AG08395 (cell line): Measurements from ENCODE around the gene DDX10.

Experiments used
- DNase-seq: peaks from one replicate; pipeline ENCODE4 v3.0.0; 2012; ENCODE audit warnings: mixed read lengths, low spot score

DDX10 gene

GRCh38 chr11:108906826-108907225 lies 242.0 kb downstream of the DDX10 start:
- no peak for DNase-seq

DNA sequence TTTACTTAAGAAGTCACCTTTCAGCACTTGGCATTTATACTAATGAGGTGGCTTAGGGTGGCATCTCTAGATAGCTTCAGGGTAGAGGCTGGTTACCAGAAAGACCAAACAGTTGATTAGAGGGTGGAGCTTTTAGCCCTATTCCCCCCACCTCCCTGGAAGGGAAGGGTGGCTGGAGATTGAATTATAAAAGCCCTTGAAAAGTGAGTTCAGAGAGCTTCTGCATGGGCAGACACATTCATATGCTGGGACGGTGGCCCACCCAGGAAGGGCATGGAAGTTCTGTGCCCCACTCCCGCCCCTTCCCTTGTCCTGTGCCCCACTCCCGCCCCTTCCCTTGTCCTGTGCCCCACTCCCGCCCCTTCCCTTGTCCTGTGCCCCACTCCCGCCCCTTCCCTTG lies 244.2 kb downstream of the DDX10 start:
- DNase-seq, result no peak

GRCh38 chr11:108909921-108910320 lies 245.1 kb downstream of the DDX10 start:
- DNase-seq, result no peak

- DNase-seq, result no peak
These were observed 247.7 kb downstream of the DDX10 start for GRCh38 chr11:108912581-108912980.

- DNase-seq, result no peak
These were observed 248.3 kb downstream of the DDX10 start for GRCh38 chr11:108913204-108913603.

- DNase-seq, result no peak
These were observed 249.3 kb downstream of the DDX10 start for GRCh38 chr11:108914211-108914610.

- DNase-seq, result no peak
These were observed 250.1 kb downstream of the DDX10 start for GRCh38 chr11:108914981-108915380.

DNA sequence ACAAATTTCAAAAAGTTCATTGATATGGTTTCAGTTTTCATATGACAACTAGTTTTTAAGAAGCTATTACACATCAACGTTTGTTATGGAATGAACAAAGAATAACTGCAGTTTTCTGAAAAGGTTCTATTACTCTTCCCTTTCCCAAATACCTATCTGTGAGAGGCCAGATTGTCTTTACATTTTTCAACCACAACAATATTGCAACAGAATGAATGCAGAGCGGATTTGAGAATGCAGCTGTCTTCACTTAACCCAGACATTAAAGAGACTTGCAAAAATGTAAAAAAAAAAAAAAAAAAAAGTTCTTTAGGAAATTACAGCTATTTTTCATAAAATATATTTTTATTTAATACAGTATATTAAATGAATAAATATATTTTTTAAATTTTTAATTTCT lies 250.8 kb downstream of the DDX10 start:
- no peak for DNase-seq

DNA sequence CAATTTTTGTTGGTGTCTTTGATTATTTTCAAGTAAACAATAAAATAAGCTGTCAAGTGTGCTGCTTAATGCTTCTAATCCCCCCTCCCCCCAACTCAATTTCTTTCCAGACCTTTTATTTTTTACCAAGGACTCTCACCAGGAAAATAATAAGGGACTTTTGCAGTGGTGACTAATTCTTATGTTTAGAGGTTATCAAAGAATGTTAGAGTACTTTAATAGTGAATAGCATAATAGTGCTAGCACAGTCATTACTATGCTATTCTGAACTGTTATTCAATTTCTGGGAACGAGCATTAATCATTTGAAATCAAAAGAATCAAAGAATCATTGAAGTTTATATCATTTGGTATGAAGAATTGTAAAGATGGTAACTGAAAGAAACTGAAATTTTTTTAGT lies 251.4 kb downstream of the DDX10 start:
- DNase-seq, result peak; percentile 24

- no peak for DNase-seq
These were observed 252.1 kb downstream of the DDX10 start for GRCh38 chr11:108916935-108917334.

- DNase-seq, result no peak
These were observed 256.3 kb downstream of the DDX10 start for GRCh38 chr11:108921211-108921610.

DNA sequence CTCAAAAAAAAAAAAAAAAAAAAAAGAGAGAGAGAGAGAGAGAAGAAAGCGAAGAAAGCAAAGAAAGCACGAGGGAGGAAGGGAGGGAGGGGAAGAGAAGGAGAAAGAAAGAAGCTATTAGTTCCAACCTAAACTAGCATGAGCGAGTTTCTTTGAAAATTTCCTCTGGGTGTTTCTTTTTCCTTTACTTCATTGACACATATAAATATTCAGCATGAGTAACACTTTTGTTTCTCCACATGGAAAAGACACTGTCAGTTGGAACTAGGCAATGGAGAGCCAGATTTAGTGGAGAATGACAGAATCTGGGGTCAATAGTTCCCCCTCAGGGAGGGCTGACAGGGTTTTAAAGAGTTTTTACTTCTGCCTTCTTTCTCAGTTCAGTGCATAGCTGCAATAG lies 257.4 kb downstream of the DDX10 start:
- DNase-seq, result no peak

DNA sequence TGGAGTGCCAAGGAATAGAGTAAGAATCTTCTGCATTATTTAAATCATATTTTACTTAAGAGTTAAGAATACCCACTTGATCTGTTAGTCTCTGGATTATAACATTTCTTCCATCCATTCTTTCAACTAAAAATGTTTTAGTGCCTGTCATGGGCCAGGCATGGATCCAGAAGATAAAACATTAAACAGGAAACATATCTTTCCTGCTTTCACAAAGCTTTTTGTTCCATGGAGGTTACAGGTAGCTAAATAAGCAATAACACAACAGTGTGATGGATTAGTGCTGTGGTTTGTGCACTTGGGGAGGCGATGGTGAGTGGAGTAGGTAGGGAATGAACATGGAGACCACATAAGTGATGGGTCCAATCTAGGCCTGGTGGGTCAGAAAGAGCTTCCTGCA lies 258.5 kb downstream of the DDX10 start:
- DNase-seq, result no peak

DNA sequence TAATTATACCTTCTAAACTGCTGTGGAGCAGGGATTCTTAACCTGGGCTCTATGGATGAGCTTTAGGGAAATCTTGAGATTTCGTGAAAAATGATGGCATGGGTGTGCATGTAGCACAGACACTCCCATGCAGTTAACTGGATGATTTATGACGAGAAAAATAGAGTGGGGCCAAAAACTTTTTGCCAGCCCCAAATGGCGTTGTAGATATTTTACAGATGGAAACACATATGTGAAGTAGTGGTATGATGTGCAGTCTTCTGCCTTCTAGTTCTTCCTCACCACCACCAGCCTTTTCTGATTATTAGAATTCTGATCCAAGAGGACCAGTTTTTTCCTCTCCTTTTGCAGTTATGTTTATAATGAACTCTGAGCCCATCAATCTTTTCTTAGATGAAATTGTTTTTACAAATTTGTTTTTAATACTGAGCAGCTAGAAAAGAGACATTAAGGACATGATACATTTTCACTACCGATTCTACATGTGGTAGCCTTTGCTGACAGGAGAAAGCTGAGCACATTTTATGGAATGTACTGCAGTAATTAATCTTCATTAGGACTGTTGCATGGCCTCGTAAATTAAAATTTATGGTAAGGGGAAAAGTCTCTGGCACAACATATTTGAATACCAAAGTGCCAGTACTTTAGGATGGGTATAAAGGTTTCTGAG lies 261.4 kb downstream of the DDX10 start:
- no peak for DNase-seq

- no peak for DNase-seq
These were observed 262.1 kb downstream of the DDX10 start for GRCh38 chr11:108926841-108927577.

DNA sequence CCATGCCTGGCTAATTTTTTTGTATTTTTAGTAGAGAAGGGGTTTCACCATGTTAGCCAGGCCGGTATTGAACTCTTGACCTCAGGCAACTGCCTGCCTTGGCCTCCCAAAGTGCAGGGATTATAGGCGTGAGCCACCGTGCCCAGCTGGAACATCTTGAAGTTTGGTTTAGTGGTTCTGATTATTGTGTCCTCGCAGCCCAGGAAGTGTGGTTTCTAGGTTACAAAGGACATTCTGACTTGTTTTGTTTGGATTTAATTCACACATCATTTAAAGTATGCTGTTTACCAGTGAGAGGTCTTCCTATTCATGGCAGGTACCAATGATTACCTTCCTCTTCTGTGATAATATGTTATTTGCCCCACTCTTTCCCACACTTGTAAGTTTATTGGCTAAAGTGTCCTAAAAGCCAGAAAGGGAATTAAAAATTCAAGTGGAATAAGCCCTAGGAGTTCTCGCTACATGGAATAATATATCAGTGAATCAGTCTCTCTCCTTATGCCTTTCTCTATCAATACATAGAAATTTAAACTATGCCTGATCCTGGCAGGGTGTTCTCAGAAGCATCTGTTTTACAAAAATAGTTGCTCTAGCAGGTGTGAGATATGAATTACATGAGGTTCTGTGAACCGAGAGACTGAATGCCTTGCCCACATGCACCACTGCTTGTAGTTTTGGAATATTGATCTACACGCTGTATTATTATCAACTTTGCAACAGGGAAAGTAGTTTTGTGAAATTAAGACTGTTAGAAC lies 263.1 kb downstream of the DDX10 start:
- no peak for DNase-seq

- peak; percentile 87 for DNase-seq
These were observed 264.4 kb downstream of the DDX10 start for GRCh38 chr11:108929241-108929640.

DNA sequence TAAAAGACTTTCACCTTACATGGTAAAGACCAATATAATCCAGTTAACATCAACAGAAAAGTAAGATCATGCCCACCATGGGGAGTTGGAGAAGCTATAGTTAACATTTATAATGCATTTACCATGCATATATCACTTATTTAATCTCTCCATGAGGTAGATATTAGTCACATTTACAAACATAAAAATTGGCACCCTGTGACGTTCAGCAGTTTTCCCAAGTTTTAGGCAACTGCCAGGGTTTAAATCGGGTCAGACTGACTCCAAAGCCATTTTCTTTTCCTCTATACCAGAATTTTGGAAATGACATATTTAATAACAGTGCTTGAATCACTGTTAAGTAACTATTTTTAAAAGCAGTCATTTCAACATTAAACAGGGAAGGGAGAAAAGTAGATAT lies 266.3 kb downstream of the DDX10 start:
- DNase-seq, result no peak

DNA sequence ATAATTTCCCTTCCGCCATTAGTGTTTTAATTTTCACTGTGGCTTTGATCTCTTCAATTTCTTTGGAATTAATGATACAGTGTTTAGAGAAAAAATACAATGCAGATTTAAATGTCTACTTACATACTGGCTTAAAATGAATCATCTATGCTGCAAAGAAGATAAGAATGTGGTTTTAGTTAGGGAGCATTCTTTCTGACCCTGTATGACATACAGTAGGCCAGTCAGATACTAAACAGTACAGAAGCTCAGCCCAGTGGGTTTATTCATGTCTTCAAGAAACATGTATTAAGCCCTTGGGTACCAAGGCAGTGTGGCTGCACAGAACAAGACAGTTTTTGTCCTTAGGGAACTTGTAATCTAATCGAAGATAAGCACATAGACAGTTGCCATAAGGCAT lies 268.8 kb downstream of the DDX10 start:
- DNase-seq, result peak; percentile 38

DNA sequence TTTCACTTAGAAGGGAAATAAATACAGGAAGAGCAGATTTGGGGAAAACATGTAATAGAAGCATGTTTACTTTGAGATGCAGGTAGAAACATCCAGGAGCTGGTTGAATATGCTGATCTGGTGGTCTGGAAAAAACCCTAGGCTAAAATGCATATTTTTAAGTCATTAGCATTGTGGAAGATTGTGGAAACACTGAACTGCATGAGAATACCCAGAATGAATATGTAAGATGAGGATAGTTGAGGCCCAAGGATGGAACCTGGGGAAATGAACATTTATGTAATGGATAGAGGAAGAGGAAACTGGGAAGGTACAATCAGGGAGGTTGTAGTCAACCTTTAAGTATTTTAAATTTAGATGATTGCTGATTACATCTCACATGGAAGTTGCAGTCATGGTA lies 269.4 kb downstream of the DDX10 start:
- DNase-seq, result no peak

DNA sequence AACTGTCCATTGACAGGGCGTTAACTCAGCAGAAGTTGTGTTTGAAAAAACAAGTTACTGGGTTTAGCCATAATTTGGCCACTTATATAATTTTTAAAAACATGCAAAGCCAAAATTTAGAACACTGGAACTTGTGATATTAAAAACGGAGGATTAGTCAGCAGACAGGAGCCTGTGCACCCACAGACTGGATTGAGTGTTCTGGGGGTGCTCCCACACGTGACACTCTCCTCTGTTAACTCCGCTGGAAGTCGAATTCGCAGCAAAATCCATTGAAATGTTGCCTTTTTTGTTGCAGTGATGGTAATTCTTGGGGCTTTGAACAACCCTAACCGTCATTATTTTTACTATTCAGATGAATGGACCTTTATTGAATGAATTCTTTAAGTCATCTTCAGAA lies 269.8 kb downstream of the DDX10 start:
- DNase-seq, result no peak

DNA sequence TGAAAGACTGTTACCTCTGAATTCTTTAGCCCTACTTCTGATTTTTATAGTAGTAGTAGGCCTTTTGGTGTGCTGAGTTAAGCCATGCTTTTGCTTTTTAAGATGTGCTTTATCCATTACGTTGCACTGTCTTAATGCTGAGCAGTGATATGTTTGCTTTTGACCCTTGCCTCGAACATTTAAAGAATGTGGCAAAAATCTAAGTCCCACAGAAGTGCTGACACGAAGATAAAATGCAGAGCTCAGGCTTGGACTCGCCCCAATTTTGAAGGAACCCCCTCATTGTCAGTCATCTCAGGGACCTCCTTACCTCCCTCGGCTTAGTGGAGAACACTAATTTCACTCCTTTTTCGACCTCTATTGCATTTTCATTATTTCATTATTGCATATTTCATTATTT lies 272.9 kb downstream of the DDX10 start:
- no peak for DNase-seq

DNA sequence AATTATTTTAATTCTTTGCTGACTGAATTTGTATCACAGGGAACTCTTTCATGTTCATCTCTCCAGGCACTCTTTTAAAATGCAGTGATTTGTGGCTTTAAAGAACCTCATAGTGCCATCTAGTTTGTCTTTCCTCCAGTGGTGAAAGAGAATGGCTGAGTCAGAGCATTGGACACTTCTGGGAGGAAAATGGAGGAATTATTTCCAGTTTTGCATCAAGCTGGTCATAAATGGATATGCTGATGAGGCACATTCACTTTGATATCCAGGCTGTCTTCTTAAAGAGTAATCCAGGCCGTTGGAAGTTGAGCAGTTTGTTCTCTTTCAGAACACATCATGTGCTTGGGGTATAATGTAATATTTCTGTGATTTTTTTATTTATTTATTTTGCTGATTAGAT lies 273.7 kb downstream of the DDX10 start:
- DNase-seq, result peak; percentile 21
